Choroid plexus epithelial cell (primary cell): Measurements from ENCODE around the gene LOXHD1.

Experiments used
- DNase-seq: peaks from one replicate; pipeline ENCODE4 v3.0.0-alpha.2; 2010; ENCODE audit warnings: low read depth
- H3K4me3 ChIP-seq: 2 replicates; pipeline ENCODE4 v1.5.1; 2011; ENCODE audit warnings: low read depth, mild to moderate bottlenecking, control low read depth, low read length, moderate library complexity
- TF ChIP-seq, protein P1 (sequence below): conservative IDR thresholded peaks from 2 replicates; pipeline ENCODE4 v1.5.1; 2011; ENCODE audit warnings: low read depth, mild to moderate bottlenecking, control low read depth, inconsistent platforms, low read length, moderate library complexity

Gene LOXHD1

GRCh38 chr18:46519870-46520269 lies 137.2 kb downstream of the LOXHD1 start:
- no peak for DNase-seq
- TF ChIP-seq, protein P1, sequence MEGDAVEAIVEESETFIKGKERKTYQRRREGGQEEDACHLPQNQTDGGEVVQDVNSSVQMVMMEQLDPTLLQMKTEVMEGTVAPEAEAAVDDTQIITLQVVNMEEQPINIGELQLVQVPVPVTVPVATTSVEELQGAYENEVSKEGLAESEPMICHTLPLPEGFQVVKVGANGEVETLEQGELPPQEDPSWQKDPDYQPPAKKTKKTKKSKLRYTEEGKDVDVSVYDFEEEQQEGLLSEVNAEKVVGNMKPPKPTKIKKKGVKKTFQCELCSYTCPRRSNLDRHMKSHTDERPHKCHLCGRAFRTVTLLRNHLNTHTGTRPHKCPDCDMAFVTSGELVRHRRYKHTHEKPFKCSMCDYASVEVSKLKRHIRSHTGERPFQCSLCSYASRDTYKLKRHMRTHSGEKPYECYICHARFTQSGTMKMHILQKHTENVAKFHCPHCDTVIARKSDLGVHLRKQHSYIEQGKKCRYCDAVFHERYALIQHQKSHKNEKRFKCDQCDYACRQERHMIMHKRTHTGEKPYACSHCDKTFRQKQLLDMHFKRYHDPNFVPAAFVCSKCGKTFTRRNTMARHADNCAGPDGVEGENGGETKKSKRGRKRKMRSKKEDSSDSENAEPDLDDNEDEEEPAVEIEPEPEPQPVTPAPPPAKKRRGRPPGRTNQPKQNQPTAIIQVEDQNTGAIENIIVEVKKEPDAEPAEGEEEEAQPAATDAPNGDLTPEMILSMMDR: no peak
- H3K4me3 ChIP-seq: no peak overlapping the region

- TF ChIP-seq, protein P1: no peak
- H3K4me3 ChIP-seq: no peak overlapping the region
- no peak for DNase-seq
Measured at GRCh38 chr18:46518438-46518837, 138.6 kb downstream of the LOXHD1 start.

GRCh38 chr18:46516555-46516954 lies 140.5 kb downstream of the LOXHD1 start:
- DNase-seq: no peak
- H3K4me3 ChIP-seq: no peak overlapping the region
- TF ChIP-seq, protein P1: no peak

DNA sequence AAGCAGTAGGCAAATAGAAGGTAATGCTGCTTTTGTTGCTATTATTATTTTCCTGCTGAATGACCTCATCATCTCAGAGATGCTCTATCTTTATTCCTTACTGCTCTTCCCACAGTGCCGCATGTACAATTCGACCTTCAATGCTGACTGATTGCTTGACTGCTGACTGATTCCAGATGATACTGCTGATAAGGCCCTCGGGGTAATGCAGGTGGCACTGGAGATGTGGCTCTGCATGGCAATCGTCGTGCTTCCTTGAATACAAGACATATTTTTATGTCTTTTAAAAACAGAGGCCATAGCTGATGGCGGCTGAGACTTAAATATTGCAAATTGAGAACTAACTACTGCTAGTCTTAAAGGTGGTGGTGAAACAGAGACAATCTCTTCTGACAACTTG lies 146.6 kb downstream of the LOXHD1 start:
- H3K4me3 ChIP-seq: no peak overlapping the region
- DNase-seq: no peak
- TF ChIP-seq, protein P1: no peak

GRCh38 chr18:46509530-46509929 lies 147.5 kb downstream of the LOXHD1 start:
- TF ChIP-seq, protein P1: no peak
- H3K4me3 ChIP-seq: no peak overlapping the region
- no peak for DNase-seq

GRCh38 chr18:46506974-46507586 lies 149.9 kb downstream of the LOXHD1 start:
- no peak overlapping the region for H3K4me3 ChIP-seq
- TF ChIP-seq, protein P1: no peak
- no peak for DNase-seq

- DNase-seq: peak; percentile 13
- TF ChIP-seq, protein P1: no peak
Measured at GRCh38 chr18:46502444-46502843, 154.6 kb downstream of the LOXHD1 start.

More at GRCh38 chr18:46502444-46502843, 154.6 kb downstream of the LOXHD1 start:
- no peak overlapping the region for H3K4me3 ChIP-seq
